VCaP (cell line): ENCODE data around the gene SWSAP1.
"Not testable (repeated sequence)": the region's sequence is repeated elsewhere in the genome, so short reads cannot be mapped to it uniquely, and the experiment has no call there.

ENCODE experiments used
- H3K27ac ChIP-seq: fragments of 450-650 bp; 2 replicates; pipeline ENCODE4 v1.5.1; 2017
- TF ChIP-seq, protein P1 (sequence below): fragments of 450-650 bp; conservative IDR thresholded peaks from 2 replicates; pipeline ENCODE4 v1.5.1; 2017; ENCODE audit warnings: mild to moderate bottlenecking, moderate library complexity

SWSAP1 gene

DNA sequence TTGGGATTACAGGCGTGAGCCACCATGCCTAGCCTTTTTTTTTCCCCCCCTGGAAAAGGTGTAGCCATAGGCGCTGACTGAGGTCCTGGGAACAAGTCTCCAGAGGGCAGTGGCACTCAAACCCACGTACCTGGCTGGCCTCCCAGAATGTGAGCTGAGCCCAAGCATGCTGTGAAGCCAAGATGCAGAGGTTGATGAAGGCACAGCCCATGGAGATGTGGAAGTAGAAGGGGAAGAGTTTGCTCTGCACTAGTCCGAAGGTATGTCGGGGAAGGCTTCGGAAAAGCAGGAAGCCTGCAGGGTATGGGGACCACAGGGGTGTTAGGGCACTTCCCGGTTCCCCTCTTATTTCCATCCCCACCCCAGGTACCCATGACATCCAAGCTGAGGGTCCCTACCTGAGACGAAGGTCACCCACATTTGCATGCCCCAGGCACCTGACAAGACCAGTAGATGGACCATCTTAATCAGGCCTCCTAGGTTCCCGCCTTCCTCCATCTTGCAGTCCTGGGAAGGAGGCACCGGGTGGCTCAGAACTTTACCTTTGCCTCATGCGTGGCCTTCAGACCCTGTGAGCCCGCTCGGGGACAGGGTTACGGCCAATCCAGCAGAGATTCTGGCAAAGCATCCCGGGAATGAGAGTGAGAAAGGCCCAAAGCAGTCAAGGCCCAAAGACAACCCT lies 29.2 kb upstream of the SWSAP1 start:
- H3K27ac ChIP-seq: peak overlapping the region; percentile 92

DNA sequence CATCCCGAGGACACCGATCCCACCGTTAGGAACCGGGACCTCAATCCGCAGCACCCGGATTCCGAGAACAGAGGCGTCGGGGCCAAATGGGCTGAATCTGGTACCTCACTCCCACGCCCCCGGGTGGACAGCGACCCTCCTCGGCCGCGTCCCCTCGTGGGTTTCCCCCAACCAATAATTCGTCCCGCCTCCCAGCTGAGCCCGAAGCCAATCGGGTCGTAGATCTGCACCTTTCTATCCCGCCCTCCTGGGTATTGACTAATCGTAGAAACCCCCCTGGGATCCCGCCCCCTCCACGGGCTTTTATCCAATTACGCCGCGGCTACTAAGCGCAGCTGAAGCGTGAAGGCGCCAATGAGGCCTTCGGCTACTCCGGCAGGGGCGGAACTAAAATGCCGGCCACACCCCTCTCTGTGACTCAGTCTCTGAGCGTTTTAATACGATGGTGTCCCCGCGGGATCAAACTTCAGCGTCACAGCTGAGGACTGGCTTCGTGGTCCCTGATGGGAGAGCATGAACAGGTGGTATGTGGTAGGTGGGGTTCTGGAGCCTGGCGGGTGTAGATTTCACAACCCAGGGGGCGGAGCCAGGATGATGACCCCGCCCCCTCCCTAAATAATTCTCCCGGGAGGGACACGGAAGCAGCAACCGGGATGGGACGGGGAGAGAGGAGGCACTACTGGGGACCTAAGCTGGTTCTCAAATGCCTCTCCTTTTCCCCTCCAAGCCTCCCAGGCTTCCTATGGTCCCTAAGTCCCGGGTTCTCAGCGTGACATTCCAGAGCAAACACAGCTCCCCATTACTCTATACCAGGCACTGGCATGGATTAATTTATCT lies 28.1 kb upstream of the SWSAP1 start, which contains the start of the genes CCDC159 and TMEM205:
Gene CCDC159, plus strand, starts transcription at position 416 of the 837 bp plus-strand sequence. Its CDS starts 88 bp downstream, at position 504.
Gene TMEM205, minus strand, starts transcription at position 165 of the 837 bp plus-strand sequence. CDS start 649 bp downstream, outside the sequence.
- H3K27ac ChIP-seq: peak within 1 kb of the TSS; percentile 92
- TF ChIP-seq, protein P1, sequence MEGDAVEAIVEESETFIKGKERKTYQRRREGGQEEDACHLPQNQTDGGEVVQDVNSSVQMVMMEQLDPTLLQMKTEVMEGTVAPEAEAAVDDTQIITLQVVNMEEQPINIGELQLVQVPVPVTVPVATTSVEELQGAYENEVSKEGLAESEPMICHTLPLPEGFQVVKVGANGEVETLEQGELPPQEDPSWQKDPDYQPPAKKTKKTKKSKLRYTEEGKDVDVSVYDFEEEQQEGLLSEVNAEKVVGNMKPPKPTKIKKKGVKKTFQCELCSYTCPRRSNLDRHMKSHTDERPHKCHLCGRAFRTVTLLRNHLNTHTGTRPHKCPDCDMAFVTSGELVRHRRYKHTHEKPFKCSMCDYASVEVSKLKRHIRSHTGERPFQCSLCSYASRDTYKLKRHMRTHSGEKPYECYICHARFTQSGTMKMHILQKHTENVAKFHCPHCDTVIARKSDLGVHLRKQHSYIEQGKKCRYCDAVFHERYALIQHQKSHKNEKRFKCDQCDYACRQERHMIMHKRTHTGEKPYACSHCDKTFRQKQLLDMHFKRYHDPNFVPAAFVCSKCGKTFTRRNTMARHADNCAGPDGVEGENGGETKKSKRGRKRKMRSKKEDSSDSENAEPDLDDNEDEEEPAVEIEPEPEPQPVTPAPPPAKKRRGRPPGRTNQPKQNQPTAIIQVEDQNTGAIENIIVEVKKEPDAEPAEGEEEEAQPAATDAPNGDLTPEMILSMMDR: no peak

More for the DNA sequence above, 29.2 kb upstream of the SWSAP1 start:
- TF ChIP-seq, protein P1: no peak

DNA sequence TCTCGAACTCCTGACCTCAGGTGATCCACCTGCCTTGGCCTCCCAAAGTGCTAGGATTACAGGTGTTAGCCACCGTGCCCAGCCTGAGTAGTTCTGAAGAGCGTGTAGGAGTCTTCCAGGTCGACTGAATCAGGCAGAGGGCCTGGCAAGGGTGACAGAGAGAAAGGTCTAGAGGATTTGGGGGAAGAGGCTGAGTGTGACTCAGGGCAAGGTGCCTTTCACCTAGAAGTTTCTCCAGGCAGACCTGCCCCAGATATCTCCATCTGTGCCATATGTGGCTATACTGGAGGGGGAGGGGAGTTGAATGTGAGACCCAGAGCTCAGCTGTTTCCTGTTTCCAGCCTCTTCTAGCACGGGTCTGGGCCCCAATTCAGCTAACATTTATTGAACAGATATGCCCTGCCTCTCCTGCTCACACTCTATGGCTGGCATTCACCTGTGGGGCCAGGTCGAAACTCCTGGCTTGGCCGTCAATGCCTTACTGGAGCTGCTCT lies 26.9 kb upstream of the SWSAP1 start:
- TF ChIP-seq, protein P1: no peak
- no peak overlapping the region for H3K27ac ChIP-seq

DNA sequence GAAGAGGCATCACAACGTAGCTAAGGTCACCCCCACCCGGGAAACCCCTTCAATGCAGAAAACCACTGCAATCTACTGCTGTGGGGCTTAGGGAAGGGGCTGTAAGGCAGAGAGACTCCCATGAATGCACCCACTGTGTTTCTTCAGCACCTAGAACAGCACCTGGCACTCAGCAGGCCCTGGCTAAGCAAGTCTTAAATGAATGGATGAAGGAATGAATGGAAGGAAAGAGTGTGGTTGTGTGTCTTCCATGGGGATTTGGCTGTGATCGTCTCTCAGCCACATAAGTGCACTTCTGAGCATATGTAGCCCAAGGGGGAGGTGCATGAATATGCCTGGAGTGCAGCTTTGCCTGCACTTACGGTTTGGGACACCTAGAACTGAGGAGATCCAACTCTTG lies 25.3 kb upstream of the SWSAP1 start:
- TF ChIP-seq, protein P1: no peak
- H3K27ac ChIP-seq: no peak overlapping the region

DNA sequence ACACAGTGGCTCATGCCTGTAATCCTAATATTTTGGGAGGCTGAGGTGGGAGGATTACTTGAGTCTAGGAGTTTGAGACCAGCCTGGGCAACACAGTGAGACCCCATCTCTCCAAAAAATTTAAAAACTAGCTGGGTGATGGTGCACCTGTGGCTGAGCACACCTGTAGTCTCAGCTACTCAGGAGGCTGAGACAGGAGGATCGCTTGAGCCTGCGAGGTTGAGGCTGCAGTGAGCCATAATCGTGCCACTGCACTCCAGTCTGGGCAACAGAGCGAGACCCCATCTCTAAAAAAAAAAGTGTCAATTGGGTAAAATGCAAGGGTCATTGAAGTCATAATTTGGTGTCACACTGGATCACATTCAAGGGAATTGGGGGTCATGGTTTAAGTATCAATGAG lies 20.4 kb upstream of the SWSAP1 start:
- not testable (repeated sequence) for H3K27ac ChIP-seq

DNA sequence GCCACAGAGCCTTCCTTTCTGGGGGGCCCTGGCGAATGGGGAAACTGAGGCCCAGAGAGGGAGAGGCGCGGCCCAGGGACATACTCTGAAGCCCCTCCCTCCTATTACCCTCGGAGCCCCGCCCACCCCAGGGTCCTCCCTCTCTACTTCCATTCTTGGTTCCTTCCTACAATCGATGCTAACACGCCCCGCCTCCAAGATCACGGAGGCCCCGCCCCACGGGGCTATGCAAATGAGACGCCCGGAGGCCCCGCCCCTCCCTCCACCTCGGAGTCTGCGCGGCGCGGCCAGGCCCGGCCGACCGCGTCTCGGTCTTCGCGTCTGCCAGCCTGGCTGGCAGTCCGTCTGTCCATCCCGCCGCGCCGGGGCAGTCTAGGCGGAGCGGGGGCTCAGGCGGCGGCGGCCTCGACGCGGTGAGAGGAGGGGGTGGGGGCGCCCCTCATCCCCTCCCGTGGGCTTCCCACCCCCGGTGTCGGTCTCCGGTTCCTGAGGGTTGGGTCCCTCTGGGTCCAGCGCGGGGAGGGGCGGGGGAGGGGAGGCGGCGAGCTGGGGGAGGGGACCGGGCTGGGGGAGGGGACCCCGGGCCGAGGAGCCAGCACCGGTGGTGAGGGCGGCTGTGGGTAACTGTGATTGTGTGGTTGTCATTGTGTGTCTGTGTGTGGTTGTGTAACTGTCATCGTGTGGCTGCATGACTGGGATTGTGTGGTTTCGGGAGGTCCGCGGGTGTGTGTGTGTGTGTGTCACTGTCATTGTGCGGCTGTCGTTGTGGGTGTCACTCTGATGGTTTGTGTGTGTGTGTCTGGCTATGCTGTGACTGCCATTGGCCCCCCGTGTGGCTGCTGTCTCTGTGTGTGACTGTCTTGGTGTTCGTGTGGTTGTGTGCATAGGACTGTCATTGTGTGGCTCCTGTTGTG lies 19.0 kb upstream of the SWSAP1 start, which contains the start of gene PLPPR2:
Gene PLPPR2, plus strand, starts transcription at position 273 of the 914 bp plus-strand sequence. CDS start 2,242 bp downstream, outside the sequence.
- peak within 1 kb of the TSS; percentile 52; the same call in 1 of the 2 replicates for H3K27ac ChIP-seq
- TF ChIP-seq, protein P1: no peak

DNA sequence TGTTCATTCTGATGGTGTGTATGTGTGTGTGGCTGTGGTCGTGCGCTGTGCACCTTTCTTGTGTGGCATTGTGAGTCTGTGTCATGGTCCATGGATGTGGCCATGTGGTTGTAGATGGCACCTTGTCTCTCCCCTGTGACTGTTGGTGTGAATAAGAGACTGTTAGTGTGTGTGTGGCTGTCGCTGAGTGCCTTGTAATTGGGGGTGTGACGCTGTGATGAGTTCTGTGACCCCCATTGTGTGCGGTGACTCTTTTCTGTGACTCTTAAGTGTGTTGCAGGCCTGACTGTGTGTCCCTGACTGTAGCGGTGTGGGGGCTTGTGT lies 18.4 kb upstream of the SWSAP1 start:
- TF ChIP-seq, protein P1: no peak
- peak overlapping the region; percentile 52; the same call in 1 of the 2 replicates for H3K27ac ChIP-seq
